HEK293 (cell line): ENCODE results near the gene YWHAG.
"Not testable (repeated sequence)": the region's sequence is repeated elsewhere in the genome, so short reads cannot be mapped to it uniquely, and the experiment has no call there.

Experiments
- CTCF ChIA-PET: fragments of 350-600 bp; formaldehyde crosslinking; extraction: SDS; loops from one replicate; lab custom pipeline; 2021; ENCODE audit warnings: antibody characterized with exemption; lab: Yijun Ruan, JAX
- POLR2A ChIA-PET: fragments of 300-600 bp; formaldehyde crosslinking; extraction: SDS; loops from one replicate; lab custom pipeline; 2020; ENCODE audit warnings: antibody characterized with exemption, inconsistent platforms; lab: Yijun Ruan, JAX
- H3K27ac ChIP-seq: fragments of 200-500 bp; sonication (Bioruptor generic); 2 replicates; pipeline ENCODE4 v1.5.1; 2014; ENCODE audit warnings: low read depth, low read length, control low read depth, inconsistent platforms; ENCODE audit errors: extremely low read depth
- H3K36me3 ChIP-seq, 2 experiments: fragments of 200-500 bp in 1 of 2; sonication (Bioruptor generic) in 1 of 2; 1 replicate in 1 of 2; 2 replicates in 1 of 2; pipeline ENCODE4 v1.5.1; 2014 to 2017; ENCODE audit warnings: inconsistent platforms in 2 of 2, low read length in 2 of 2; ENCODE audit not compliant: control insufficient read depth in 2 of 2, insufficient read depth in 1 of 2
- H3K4me1 ChIP-seq: fragments of 200-500 bp; sonication (Bioruptor generic); 2 replicates; pipeline ENCODE4 v1.5.1; 2014; ENCODE audit warnings: mild to moderate bottlenecking, low read length, inconsistent platforms; ENCODE audit not compliant: control insufficient read depth, insufficient read depth
- H3K4me3 ChIP-seq: 2 replicates; pipeline ENCODE4 v1.5.1; 2011; ENCODE audit warnings: low read depth, mild to moderate bottlenecking, control low read depth, low read length, moderate library complexity
- H3K9me3 ChIP-seq: fragments of 200-500 bp; sonication (Bioruptor generic); 2 replicates; pipeline ENCODE4 v1.5.1; 2014; ENCODE audit warnings: low read depth, low read length, inconsistent platforms; ENCODE audit not compliant: control insufficient read depth, insufficient read depth
- BCL11A ChIP-seq: fragments of 450-650 bp; formaldehyde crosslinking; IDR thresholded peaks from 2 replicates; pipeline ENCODE4 v1.5.1; 2016; ENCODE audit warnings: low read depth, missing biosample characterization, missing genetic modification characterization
- EGR2 ChIP-seq: fragments of 450-650 bp; formaldehyde crosslinking; IDR thresholded peaks from 2 replicates; pipeline ENCODE4 v1.5.1; 2016; ENCODE audit warnings: low read depth, missing biosample characterization, missing genetic modification characterization
- KLF16 ChIP-seq: fragments of 450-650 bp; formaldehyde crosslinking; IDR thresholded peaks from 2 replicates; pipeline ENCODE4 v1.5.1; 2017; ENCODE audit warnings: missing biosample characterization, missing genetic modification characterization
- KLF7 ChIP-seq: fragments of 450-650 bp; formaldehyde crosslinking; IDR thresholded peaks from 2 replicates; pipeline ENCODE4 v1.5.1; 2016; ENCODE audit warnings: missing biosample characterization, missing genetic modification characterization, borderline replicate concordance
- REPIN1 ChIP-seq: fragments of 450-650 bp; formaldehyde crosslinking; IDR thresholded peaks from 2 replicates; pipeline ENCODE4 v1.5.1; 2017; ENCODE audit warnings: missing biosample characterization, missing genetic modification characterization, low read depth
- SCRT1 ChIP-seq: fragments of 450-650 bp; formaldehyde crosslinking; IDR thresholded peaks from 2 replicates; pipeline ENCODE4 v1.5.1; 2016; ENCODE audit warnings: missing biosample characterization, missing genetic modification characterization, borderline replicate concordance
- SP2 ChIP-seq: fragments of 450-650 bp; formaldehyde crosslinking; IDR thresholded peaks from 2 replicates; pipeline ENCODE4 v1.5.1; 2016; ENCODE audit warnings: missing biosample characterization, missing genetic modification characterization
- SP3 ChIP-seq: fragments of 450-650 bp; formaldehyde crosslinking; IDR thresholded peaks from 2 replicates; pipeline ENCODE4 v1.5.1; 2016; ENCODE audit warnings: missing biosample characterization, missing genetic modification characterization
- TSHZ1 ChIP-seq: fragments of 450-650 bp; formaldehyde crosslinking; IDR thresholded peaks from 2 replicates; pipeline ENCODE4 v1.5.1; 2016; ENCODE audit warnings: missing biosample characterization, missing genetic modification characterization, borderline replicate concordance
- ZBTB7A ChIP-seq: fragments of 450-650 bp; formaldehyde crosslinking; IDR thresholded peaks from 2 replicates; pipeline ENCODE4 v1.5.1; 2016; ENCODE audit warnings: low read depth, missing biosample characterization, missing genetic modification characterization
- ZEB2 ChIP-seq: fragments of 450-650 bp; formaldehyde crosslinking; IDR thresholded peaks from 2 replicates; pipeline ENCODE4 v1.5.1; 2016; ENCODE audit warnings: missing biosample characterization, missing genetic modification characterization
- ZNF140 ChIP-seq: fragments of 450-650 bp; formaldehyde crosslinking; IDR thresholded peaks from 2 replicates; pipeline ENCODE4 v1.5.1; 2016; ENCODE audit warnings: missing biosample characterization, missing genetic modification characterization
- ZNF311 ChIP-seq: fragments of 450-650 bp; formaldehyde crosslinking; IDR thresholded peaks from 2 replicates; pipeline ENCODE4 v1.5.1; 2017; ENCODE audit warnings: missing biosample characterization, missing genetic modification characterization, borderline replicate concordance
- ZNF391 ChIP-seq: fragments of 450-650 bp; formaldehyde crosslinking; IDR thresholded peaks from 2 replicates; pipeline ENCODE4 v1.5.1; 2016; ENCODE audit warnings: low read depth, missing biosample characterization, missing genetic modification characterization, borderline replicate concordance
- ZNF521 ChIP-seq: fragments of 450-650 bp; formaldehyde crosslinking; IDR thresholded peaks from 2 replicates; pipeline ENCODE4 v1.5.1; 2017; ENCODE audit warnings: missing biosample characterization, mild to moderate bottlenecking, missing genetic modification characterization
- ZNF585B ChIP-seq: fragments of 450-650 bp; formaldehyde crosslinking; IDR thresholded peaks from 2 replicates; pipeline ENCODE4 v1.5.1; 2016; ENCODE audit warnings: missing biosample characterization, missing genetic modification characterization
- ZNF624 ChIP-seq: fragments of 450-650 bp; formaldehyde crosslinking; IDR thresholded peaks from 2 replicates; pipeline ENCODE4 v1.5.1; 2017; ENCODE audit warnings: missing biosample characterization, missing genetic modification characterization

The YWHAG gene

GRCh38 chr7:76392531-76393115 is 33.8 kb upstream of the YWHAG start (continued):
- no peak for TF ChIP-seq TSHZ1 (tag by site-specific recombination)

GRCh38 chr7:76390092-76390491 is 31.3 kb upstream of the YWHAG start:
- Histone ChIP-seq H3K4me3 (no peak overlapping the region), H3K9me3 (no peaks in the 10 kb centered on the region), H3K27ac (no peak overlapping the region), H3K4me1 (no peaks in the 10 kb centered on the region), H3K36me3 (no peaks in the 10 kb centered on the region)
- ChIA-PET POLR2A (interaction anchor here (0.6 to 1.3 kb wide), 2 partner anchors 20 to 31 kb away, joined by 6 read pairs; partner anchors contain the start of gene YWHAG), CTCF (interaction anchor here (0.6 kb wide), 1 partner anchor 24 kb away, joined by 3 read pairs; no protein-coding TSS in a partner anchor)
- TF ChIP-seq REPIN1 (no peak), ZEB2 (tag by site-specific recombination) (no peak), SP2 (tag by site-specific recombination) (no peak), ZNF624 (tag by site-specific recombination) (no peak), SCRT1 (tag by site-specific recombination) (no peak), KLF16 (no peak), ZNF521 (no peak)

- H3K36me3 ChIP-seq, H3K27ac ChIP-seq, H3K9me3 ChIP-seq, H3K4me3 ChIP-seq, POLR2A ChIA-PET, H3K4me1 ChIP-seq: not testable (repeated sequence)
- CTCF ChIA-PET = interaction anchor here (0.6 kb wide), 1 partner anchor 7 kb away, joined by 3 read pairs; no protein-coding TSS in a partner anchor
Observed at GRCh38 chr7:76387789-76388188, 29.0 kb upstream of the YWHAG start.

GRCh38 chr7:76386691-76387260 is 28.0 kb upstream of the YWHAG start:
- no peaks in the 10 kb centered on the region for H3K36me3 ChIP-seq
- no peaks in the 10 kb centered on the region for H3K4me1 ChIP-seq
- TF ChIP-seq ZNF391 (tag by site-specific recombination) = no peak
- no peak for TF ChIP-seq ZNF140
- no peak for TF ChIP-seq ZBTB7A (tag by site-specific recombination)
- TF ChIP-seq ZNF585B = no peak
- TF ChIP-seq EGR2 (tag by site-specific recombination) = no peak
- TF ChIP-seq ZNF311 (tag by site-specific recombination) = no peak
- no peak for TF ChIP-seq SP3 (tag by site-specific recombination)
- TF ChIP-seq BCL11A = no peak
- TF ChIP-seq SP2 (tag by site-specific recombination) = no peak
- no peak for TF ChIP-seq KLF7 (tag by site-specific recombination)
- TF ChIP-seq, all 188 proteins: peak for 0
- ChIA-PET POLR2A (interaction anchor here (1.2 kb wide), 1 partner anchor 22 kb away, joined by 4 read pairs; no protein-coding TSS in a partner anchor), CTCF (no interaction called here)
- Histone ChIP-seq H3K9me3 (no peaks in the 10 kb centered on the region), H3K4me3 (no peak overlapping the region), H3K27ac (no peak overlapping the region)
